HepG2 (cell line): Measurements from ENCODE around the gene PHLPP2. TPM values are rescaled to one million over a fixed set of nuclear protein-coding genes. Genes with fewer than 3 reads are reported as not detected.

Source experiments
- ATAC-seq: fragments of 200-7000 bp; cut with Tn5 transposase; 3 replicates; pipeline ENCODE4 v1.9.1; 2020; ENCODE audit warnings: mild to moderate bottlenecking, moderate library complexity
- BruUV-seq: library from RNA; stranded (reverse); fragments of 400-500 nt; replicated peaks from 2 replicates; lab custom pipeline; 2021; lab: Mats Ljungman, UMichigan
- CTCF ChIA-PET: fragments of 300-600 bp; formaldehyde crosslinking; extraction: SDS; loops from one replicate; lab custom pipeline; 2021; ENCODE audit warnings: low total read pairs, inconsistent platforms, low intra/inter-chr PET ratio; lab: Yijun Ruan, JAX
- POLR2A ChIA-PET: fragments of 350-600 bp; sonication (Branson Sonifier 250); formaldehyde crosslinking; loops from one replicate; lab custom pipeline; 2020; ENCODE audit warnings: antibody characterized with exemption, inconsistent platforms; lab: Yijun Ruan, JAX
- DNase-seq: peaks from one replicate; pipeline ENCODE4 v3.0.0-alpha.2; 2015; ENCODE audit warnings: low spot score
- FAIRE-seq: peaks from 3 replicates; lab custom pipeline; 2011; peaks lifted over from hg19 to GRCh38; lab: Jason Lieb, UNC
- H2AFZ ChIP-seq: one replicate; pipeline ENCODE4 v1.6.1; 2011; ENCODE audit warnings: low read length, inconsistent platforms
- H3K27ac ChIP-seq: fragments of 300-600 bp; 3 replicates; pipeline ENCODE4 v1.8.0; 2011; ENCODE audit warnings: mixed run types, mild to moderate bottlenecking, mixed read lengths, low read length, inconsistent platforms; ENCODE audit not compliant: insufficient read depth; ENCODE audit errors: extremely low read length
- H3K27me3 ChIP-seq, 2 experiments: fragments of 200-600 bp in 1 of 2; 2 replicates in 1 of 2; 3 replicates in 1 of 2; pipeline versions ENCODE4 v1.6.0 to v1.8.0; 2011; ENCODE audit warnings: low read length in 2 of 2, mild to moderate bottlenecking in 2 of 2, moderate library complexity in 2 of 2, inconsistent platforms in 1 of 2; ENCODE audit not compliant: insufficient read depth in 2 of 2, control insufficient read depth in 1 of 2
- H3K36me3 ChIP-seq, 2 experiments: fragments of 200-600 bp in 1 of 2; replicated peaks in 1 of 2; 2 replicates in 1 of 2; 3 replicates in 1 of 2; pipeline versions ENCODE4 v1.5.1 to v1.8.0; 2011; ENCODE audit warnings: low read length in 2 of 2, inconsistent platforms in 1 of 2; ENCODE audit not compliant: insufficient read depth in 2 of 2, control insufficient read depth in 1 of 2
- H3K4me1 ChIP-seq: 2 replicates; pipeline ENCODE4 v1.5.1; 2012; ENCODE audit warnings: low read length, inconsistent platforms; ENCODE audit not compliant: insufficient read depth
- H3K4me2 ChIP-seq: 2 replicates; pipeline ENCODE4 v1.6.0; 2011; ENCODE audit warnings: low read depth, low read length, inconsistent platforms
- H3K4me3 ChIP-seq, 3 experiments: fragments of 200-600 bp in 1 of 3; sonication (generic), shearing (Covaris generic) in 1 of 3; replicated peaks in 1 of 3; 2 replicates each; pipeline ENCODE4 v1.5.1; 2011 to 2016; ENCODE audit warnings: low read length in 3 of 3, inconsistent platforms in 2 of 3, low read depth in 2 of 3, mild to moderate bottlenecking in 2 of 3, control low read depth in 1 of 3, mixed read lengths in 1 of 3; ENCODE audit not compliant: insufficient read depth in 1 of 3
- H3K79me2 ChIP-seq: one replicate; pipeline ENCODE4 v1.6.1; 2011; ENCODE audit warnings: low read length, inconsistent platforms; ENCODE audit not compliant: insufficient read depth
- H3K9ac ChIP-seq: 2 replicates; pipeline ENCODE4 v1.6.0; 2011; ENCODE audit warnings: mild to moderate bottlenecking, low read depth, low read length, inconsistent platforms; ENCODE audit not compliant: insufficient read depth
- H3K9me3 ChIP-seq: 2 replicates; pipeline ENCODE4 v1.5.1; 2012; ENCODE audit warnings: mild to moderate bottlenecking, low read length
- H4K20me1 ChIP-seq: 2 replicates; pipeline ENCODE4 v1.6.0; 2011; ENCODE audit warnings: inconsistent platforms, mild to moderate bottlenecking, low read length, moderate library complexity; ENCODE audit not compliant: insufficient read depth
- DZIP1 ChIP-seq: sonication (generic); formaldehyde crosslinking; IDR thresholded peaks from 2 replicates; pipeline ENCODE4 v1.5.0; 2020; ENCODE audit warnings: mild to moderate bottlenecking, missing genetic modification reagents
- HBP1 ChIP-seq: IDR thresholded peaks from 2 replicates; pipeline ENCODE4 v1.6.1; 2016; ENCODE audit warnings: low read depth, control low read depth
- ONECUT2 ChIP-seq: sonication (generic); formaldehyde crosslinking; IDR thresholded peaks from 2 replicates; pipeline ENCODE4 v1.4.0; 2020; ENCODE audit warnings: missing genetic modification reagents
- PITX1 ChIP-seq: sonication (generic); formaldehyde crosslinking; IDR thresholded peaks from 2 replicates; pipeline ENCODE4 v1.5.1; 2020; ENCODE audit warnings: mild to moderate bottlenecking, missing genetic modification reagents
- RFX1 ChIP-seq: fragments of 450-650 bp; IDR thresholded peaks from 2 replicates; pipeline ENCODE4 v1.6.1; 2017
- SNAPC5 ChIP-seq: sonication (generic); formaldehyde crosslinking; IDR thresholded peaks from 2 replicates; pipeline ENCODE4 v1.8.1; 2023; ENCODE audit warnings: mild to moderate bottlenecking, missing genetic modification reagents, borderline replicate concordance
- STAT6 ChIP-seq: sonication (generic); formaldehyde crosslinking; IDR thresholded peaks from 2 replicates; pipeline ENCODE4 v1.4.0; 2020; ENCODE audit warnings: missing genetic modification reagents, mild to moderate bottlenecking, borderline replicate concordance
- ZFP82 ChIP-seq: sonication (generic); formaldehyde crosslinking; IDR thresholded peaks from 2 replicates; pipeline ENCODE4 v1.5.1; 2020; ENCODE audit warnings: mild to moderate bottlenecking, missing genetic modification reagents, borderline replicate concordance
- ZNF24 ChIP-seq: fragments of 450-650 bp; IDR thresholded peaks from 2 replicates; pipeline ENCODE4 v1.6.1; 2017; ENCODE audit warnings: antibody characterized with exemption, mild to moderate bottlenecking
- ZNF275 ChIP-seq: sonication (generic); formaldehyde crosslinking; IDR thresholded peaks from 2 replicates; pipeline ENCODE4 v1.8.0; 2022; ENCODE audit warnings: missing genetic modification reagents, mild to moderate bottlenecking, inconsistent platforms, borderline replicate concordance
- ZNF549 ChIP-seq: sonication (generic); formaldehyde crosslinking; IDR thresholded peaks from 2 replicates; pipeline ENCODE4 v1.5.0; 2020; ENCODE audit warnings: missing genetic modification reagents
- ZNF580 ChIP-seq: IDR thresholded peaks from 2 replicates; pipeline ENCODE4 v1.6.1; 2016; ENCODE audit warnings: low read depth, borderline replicate concordance
- WGBS: methylation state at CpG from one replicate; pipeline ENCODE4 v1.1.6; 2017; ENCODE audit warnings: low lambda C conversion rate; 5-methylcytosine and 5-hydroxymethylcytosine counted together
- in situ Hi-C: cut with HindIII; loops from 2 replicates; pipeline ENCODE4 v1.10.0; 2017; ENCODE audit warnings: low pct_unique_long_range_greater_than_20kb; ENCODE audit not compliant: extremely low pct_ligation_motif_present
- intact Hi-C: fragments of 100-400 bp; cut with micrococcal nuclease; formaldehyde crosslinking; loops from one replicate; pipeline ENCODE4 v1.10.0; 2022; ENCODE audit not compliant: unreplicated experiment
- polyA plus RNA-seq, 8 experiments: library from polyadenylated mRNA; depleted of rRNA in 3 of 8; stranded (reverse) in 7 of 8; unstranded in 1 of 8; fragments of >200 nt; fragmentation: Illumina TruSeq in 4 of 8; extraction: Trizol in 4 of 8; gene quantifications; 2 replicates each; pipeline versions ENCODE4 v1.2.1 to v1.2.3, GENCODE V29; 2011 to 2016; ENCODE audit warnings: low read depth in 4 of 8, missing spikeins in 1 of 8, mixed read lengths in 1 of 8; ENCODE audit not compliant: insufficient read depth in 1 of 8
- total RNA-seq, 5 experiments: library from RNA; depleted of rRNA; stranded (reverse); fragments of >200 nt; fragmentation: Illumina TruSeq; extraction: Trizol; gene quantifications; 2 replicates each; pipeline ENCODE4 v1.2.3, GENCODE V29; 2016; ENCODE audit warnings: low read depth in 1 of 5

PHLPP2 gene
- total and polyA plus RNA-seq, 2 of the 13 experiments (the other 11 are each of a cell fraction or from before 2014, with no cell fraction given): 8.9 TPM

- TF ChIP-seq DZIP1 (CRISPR knock-in tag): no peak
- TF ChIP-seq PITX1 (CRISPR knock-in tag): peak; percentile 63; the same call in 1 of the 2 replicates
Measured at GRCh38 chr16:71672125-71672524, 52.4 kb downstream of the PHLPP2 start (continued).

GRCh38 chr16:71671165-71671564 is 53.3 kb downstream of the PHLPP2 start:
- DNase-seq (peak; percentile 18), ATAC-seq (peak; percentile 37; the same call in 1 of the 3 replicates), FAIRE-seq (no peak)
- POLR2A ChIA-PET: interaction anchor here (0.6 to 1.9 kb wide), 9 partner anchors 9 to 1290 kb away, joined by 3 to 8 read pairs (median 3); partner anchors contain the start of genes AP1G1, ZNF23 and ZNF821
- peaks cover 54% of the 10 kb centered on the region for H3K4me1 ChIP-seq
- H3K9me3 ChIP-seq: no peaks in the 10 kb centered on the region
- H3K4me2 ChIP-seq: peak overlapping the region; percentile 72
- intact Hi-C loops: loop anchor here (5.0 kb wide), 1 partner anchor 51 kb away; the partner anchor contains the start of gene PHLPP2
- in situ Hi-C loops: no loop called here
- BruUV-seq: TSS peak; percentile 91
- peak overlapping the region; percentile 46; the same call in 1 of the 2 replicates for H3K9ac ChIP-seq
- H3K4me3 ChIP-seq: no peak overlapping the region; a peak in 1 of 6 replicates
- TF ChIP-seq ZNF580: no peak
- TF ChIP-seq ZNF275 (CRISPR knock-in tag): no peak
- 0 out of 2 replicates have a peak, but pooled peaks have one; percentile 63 for TF ChIP-seq ZFP82 (CRISPR knock-in tag)
- 0 out of 2 replicates have a peak, but pooled peaks have one; percentile 1 for TF ChIP-seq STAT6 (CRISPR knock-in tag)
- TF ChIP-seq ZNF24: no peak
- no peak for TF ChIP-seq ONECUT2
- no peak for TF ChIP-seq SNAPC5
- 0 out of 2 replicates have a peak, but pooled peaks have one; percentile 62 for TF ChIP-seq ZNF549 (CRISPR knock-in tag)
- TF ChIP-seq HBP1 (CRISPR knock-in tag): no peak
- TF ChIP-seq RFX1: no peak
- H3K27me3 ChIP-seq: no peaks in the 10 kb centered on the region
- H4K20me1 ChIP-seq: no peaks in the 10 kb centered on the region
- peak overlapping the region; percentile 62 for H3K27ac ChIP-seq
- 88% methylated on average over 3 of the region's 3 CpGs for WGBS
- H2AFZ ChIP-seq: no peak overlapping the region
- no peaks in the 10 kb centered on the region for H3K79me2 ChIP-seq
- peaks cover 6 to 30% of the 10 kb centered on the region in 2 experiments for H3K36me3 ChIP-seq
- CTCF ChIA-PET: interaction anchor here (1.3 kb wide), 1 partner anchor 75 kb away, joined by 3 read pairs; no protein-coding TSS in a partner anchor
